ENCODE results near the gene LIPG. TPM values are rescaled to one million over a fixed set of nuclear protein-coding genes. Genes with fewer than 3 reads are reported as not detected.
A peak's percentile ranks its signal among the peaks of the same experiment; 100 is the strongest.

LIPG gene
- total and polyA plus RNA-seq, 9 of the 15 experiments (the other 6 are each of a cell fraction or from before 2014, with no cell fraction given) = 0.76 to 1.8 (median 1.3) TPM

- no peak for TF ChIP-seq MED1 (CRISPR knock-in tag; IDR thresholded peaks at IDR 0.05; ENCODE audit: borderline replicate concordance)
- peak; percentile 81 for TF ChIP-seq TCF3 (CRISPR knock-in tag; IDR thresholded peaks at IDR 0.05)
Measured at GRCh38 chr18:49524349-49524748, 37.5 kb upstream of the LIPG start (continued).

- intact Hi-C loops (cut with micrococcal nuclease) (no loop called here), in situ Hi-C loops (cut with MboI) (no loop called here)
- H3K4me3 ChIP-seq = no peak overlapping the region
- no peaks in the 10 kb centered on the region for H3K27me3 ChIP-seq (ENCODE audit: control insufficient read depth in 2 of 2, insufficient read depth in 2 of 2, low read length in 2 of 2)
- WGBS (ENCODE audit: insufficient coverage, low coverage, missing lambda C conversion rate) = 100% methylated on average over 1 of the region's 2 CpGs
- no peak overlapping the region for H3K27ac ChIP-seq (ENCODE audit: extremely low read depth, low read depth, low read length)
- DNase-seq (ENCODE audit: extremely low read depth in 1 of 4, low spot score in 3 of 4) (no peak), ATAC-seq (no peak), FAIRE-seq (no peak)
- H4K20me1 ChIP-seq (replicated peaks; ENCODE audit: control insufficient read depth, insufficient read depth, low read length) = no peaks in the 10 kb centered on the region
- no peaks in the 10 kb centered on the region for H3K9me1 ChIP-seq (ENCODE audit: control insufficient read depth, insufficient read depth, low read length)
- no peaks in the 10 kb centered on the region for H3K79me2 ChIP-seq (ENCODE audit: control insufficient read depth, insufficient read depth, low read length)
- ChIA-PET POLR2A (interaction anchor here (0.6 to 1.1 kb wide), 4 partner anchors 16 to 769 kb away, joined by 3 to 6 read pairs (median 3); no protein-coding TSS in a partner anchor), CTCF (ENCODE audit: low intra/inter-chr PET ratio) (no interaction called here)
- H2AFZ ChIP-seq (ENCODE audit: low read depth, low read length) = no peak overlapping the region
- H3K36me3 ChIP-seq (ENCODE audit: control insufficient read depth, insufficient read depth, low read length) = no peaks in the 10 kb centered on the region
- no peaks in the 10 kb centered on the region for H3K9me3 ChIP-seq (replicated peaks; ENCODE audit: control insufficient read depth, insufficient read depth, low read depth, low read length)
- BruUV-seq (replicated peaks) = no TSS peak
- no peak overlapping the region for H3K9ac ChIP-seq (ENCODE audit: insufficient read depth in 1 of 2, low read depth in 2 of 2, low read length in 2 of 2)
- no peak overlapping the region for H3K4me2 ChIP-seq (ENCODE audit: insufficient read depth, low read length)
- peaks cover 4 to 28% of the 10 kb centered on the region in 2 experiments; a peak in 4 of 5 replicates for H3K4me1 ChIP-seq (replicated peaks in 1 of 2; ENCODE audit: control insufficient read depth in 2 of 2, insufficient read depth in 2 of 2, low read length in 2 of 2)
- TF ChIP-seq ATF7 (IDR thresholded peaks at IDR 0.05) (no peak), HNRNPH1 (optimal IDR thresholded peaks at IDR 0.05; ENCODE audit: low read depth, low read length) (no peak), MCM3 (IDR thresholded peaks at IDR 0.05) (no peak), CEBPZ (IDR thresholded peaks at IDR 0.05; ENCODE audit: borderline replicate concordance, low read depth, low read length) (no peak), PATZ1 (CRISPR knock-in tag; IDR thresholded peaks at IDR 0.05; ENCODE audit: borderline replicate concordance) (no peak), GTF2E2 (tag; IDR thresholded peaks at IDR 0.05) (no peak), SP2 (IDR thresholded peaks at IDR 0.05; ENCODE audit: extremely low read depth, low read depth, low read length, poor library complexity, severe bottlenecking) (no peak), E2F8 (IDR thresholded peaks at IDR 0.05; ENCODE audit: low read depth, partially characterized antibody) (no peak), ZBTB34 (CRISPR knock-in tag; IDR thresholded peaks at IDR 0.05) (no peak)
Measured at GRCh38 chr18:49524951-49525350, 36.9 kb upstream of the LIPG start.

Measured in K562 (cell line).